A549 (cell line): ENCODE data around the gene RAD51B. TPM values are rescaled to one million over a fixed set of nuclear protein-coding genes. Genes with fewer than 3 reads are reported as not detected.

ENCODE experiments used
- ATAC-seq, 2 experiments: fragments of 200-7000 bp in 1 of 2; fragments of >200 bp in 1 of 2; cut with Nextera tagmentation in 1 of 2; cut with Tn5 transposase in 1 of 2; 3 replicates each; pipeline versions ENCODE4 v1.8.0 to v1.9.1; 2018 to 2020; ENCODE audit warnings: mild to moderate bottlenecking in 1 of 2, moderate library complexity in 1 of 2
- CTCF ChIA-PET: fragments of 300-600 bp; sonication (Branson Sonifier 250); formaldehyde crosslinking; extraction: SDS; loops from one replicate; lab custom pipeline; 2021; ENCODE audit warnings: antibody characterized with exemption, inconsistent platforms; lab: Yijun Ruan, JAX
- POLR2A ChIA-PET: fragments of 350-600 bp; formaldehyde crosslinking; extraction: SDS; loops from one replicate; lab custom pipeline; 2021; ENCODE audit warnings: antibody characterized with exemption, inconsistent platforms; lab: Yijun Ruan, JAX
- DNase-seq, 2 experiments: peaks; one replicate each; pipeline versions ENCODE4 v3.0.0 to v3.0.0-alpha.2; 2011 to 2016; ENCODE audit warnings: low read depth in 1 of 2, low spot score in 1 of 2
- FAIRE-seq: peaks from 2 replicates; lab custom pipeline; 2011; peaks lifted over from hg19 to GRCh38; lab: Jason Lieb, UNC
- H3K27ac ChIP-seq, 2 experiments: fragments of >200 bp; sonication (Bioruptor Twin); formaldehyde crosslinking; 3 replicates each; pipeline ENCODE4 v1.5.1; 2016 to 2017
- H3K4me1 ChIP-seq: fragments of >200 bp; sonication (Bioruptor Twin); formaldehyde crosslinking; 3 replicates; pipeline ENCODE4 v1.6.1; 2016
- H3K4me2 ChIP-seq: fragments of >200 bp; sonication (Bioruptor Twin); formaldehyde crosslinking; 3 replicates; pipeline ENCODE4 v1.6.1; 2016
- H3K4me3 ChIP-seq: fragments of >200 bp; sonication (Bioruptor Twin); formaldehyde crosslinking; 3 replicates; pipeline ENCODE4 v1.5.1; 2016
- H3K9me3 ChIP-seq: fragments of >200 bp; sonication (Bioruptor Twin); formaldehyde crosslinking; 3 replicates; pipeline ENCODE4 v1.6.1; 2016
- BHLHE40 ChIP-seq: IDR thresholded peaks from 2 replicates; pipeline ENCODE4 v1.6.1; 2012; ENCODE audit warnings: low read depth, low read length, inconsistent platforms
- CBX2 ChIP-seq: fragments of 200-600 bp; sonication (generic); IDR thresholded peaks from 2 replicates; pipeline ENCODE4 v1.6.1; 2016; ENCODE audit warnings: low read depth, mild to moderate bottlenecking, borderline replicate concordance
- CEBPB ChIP-seq, 2 experiments: fragments of >200 bp in 1 of 2; sonication (Bioruptor Twin) in 1 of 2; formaldehyde crosslinking in 1 of 2; IDR thresholded peaks; 2 replicates each; pipeline ENCODE4 v1.6.1; 2012 to 2016
- CHD2 ChIP-seq: fragments of 150-350 bp; IDR thresholded peaks from 2 replicates; pipeline ENCODE4 v1.6.1; 2014; ENCODE audit warnings: low read length; ENCODE audit not compliant: partially characterized antibody
- EHF ChIP-seq: fragments of 250-450 bp; sonication (Bioruptor Pico); IDR thresholded peaks from 2 replicates; pipeline ENCODE4 v1.5.0; 2020; ENCODE audit warnings: mild to moderate bottlenecking
- FOSB ChIP-seq: fragments of 250-450 bp; sonication (Bioruptor Pico); IDR thresholded peaks from 2 replicates; pipeline ENCODE4 v1.5.0; 2020; ENCODE audit warnings: mild to moderate bottlenecking, moderate library complexity
- FOSL2 ChIP-seq, 2 experiments: fragments of 450-650 bp in 1 of 2; fragments of >200 bp in 1 of 2; sonication (Bioruptor Twin) in 1 of 2; formaldehyde crosslinking; IDR thresholded peaks; 2 replicates each; pipeline versions ENCODE4 v1.5.0 to v1.6.1; 2016 to 2020; ENCODE audit warnings: mild to moderate bottlenecking in 1 of 2, moderate library complexity in 1 of 2
- HDAC2 ChIP-seq: fragments of 200-600 bp; sonication (generic); IDR thresholded peaks from 2 replicates; pipeline ENCODE4 v1.6.1; 2016
- HEYL ChIP-seq: fragments of 250-450 bp; sonication (Bioruptor Pico); IDR thresholded peaks from 2 replicates; pipeline ENCODE4 v1.8.0; 2021; ENCODE audit warnings: mild to moderate bottlenecking, moderate library complexity
- JUNB ChIP-seq: fragments of >200 bp; sonication (Bioruptor Twin); formaldehyde crosslinking; IDR thresholded peaks from 2 replicates; pipeline ENCODE4 v1.6.1; 2016
- MAFK ChIP-seq: fragments of 450-650 bp; IDR thresholded peaks from 2 replicates; pipeline ENCODE4 v1.6.1; 2014; ENCODE audit not compliant: partially characterized antibody
- NFE2L2 ChIP-seq: fragments of 150-350 bp; conservative IDR thresholded peaks from 2 replicates; pipeline ENCODE4 v1.6.1; 2014; ENCODE audit warnings: low read length
- PHF8 ChIP-seq: fragments of 200-600 bp; sonication (generic); IDR thresholded peaks from 2 replicates; pipeline ENCODE4 v1.6.1; 2016; ENCODE audit warnings: low read depth, mild to moderate bottlenecking, antibody characterized with exemption, moderate library complexity, borderline replicate concordance
- RARB ChIP-seq: fragments of 250-450 bp; sonication (Bioruptor Pico); IDR thresholded peaks from 2 replicates; pipeline ENCODE4 v1.8.0; 2021; ENCODE audit warnings: mild to moderate bottlenecking, moderate library complexity
- RNF2 ChIP-seq: fragments of 200-600 bp; sonication (generic); IDR thresholded peaks from 2 replicates; pipeline ENCODE4 v1.6.1; 2016; ENCODE audit warnings: low read depth, mild to moderate bottlenecking, antibody characterized with exemption, moderate library complexity, borderline replicate concordance
- TP53 ChIP-seq: fragments of 250-450 bp; sonication (Bioruptor Pico); IDR thresholded peaks from 2 replicates; pipeline ENCODE4 v1.5.0; 2021; ENCODE audit warnings: mild to moderate bottlenecking, moderate library complexity
- ZC3H11A ChIP-seq: fragments of 450-650 bp; IDR thresholded peaks from 2 replicates; pipeline ENCODE4 v1.6.1; 2014; ENCODE audit warnings: antibody characterized with exemption, mild to moderate bottlenecking
- ZSCAN20 ChIP-seq: fragments of 250-450 bp; sonication (Bioruptor Pico); IDR thresholded peaks from 2 replicates; pipeline ENCODE4 v1.8.0; 2022; ENCODE audit warnings: mild to moderate bottlenecking, moderate library complexity
- WGBS: methylation state at CpG from one replicate; pipeline ENCODE4 v1.1.6; 2017; ENCODE audit errors: missing lambda C conversion rate; 5-methylcytosine and 5-hydroxymethylcytosine counted together
- polyA plus RNA-seq, 4 experiments: library from polyadenylated mRNA; depleted of rRNA in 3 of 4; stranded (reverse); fragments of >200 nt; fragmentation: RNase III in 1 of 4; extraction: RNeasy Plus Mini Kit Qiagen cat#74134 plus additional on column Dnase treatment in 1 of 4; gene quantifications; 2 replicates in 3 of 4; 3 replicates in 1 of 4; pipeline ENCODE4 v1.2.3, GENCODE V29; 2011 to 2017
- TF ChIP-seq, protein P1 (sequence below): fragments of 250-450 bp; sonication (Bioruptor Pico); IDR thresholded peaks from 2 replicates; pipeline ENCODE4 v1.5.0; 2020; ENCODE audit warnings: low read depth, mild to moderate bottlenecking, moderate library complexity
- TF ChIP-seq, protein P2 (sequence below): IDR thresholded peaks from 2 replicates; pipeline ENCODE4 v1.6.1; 2012
- TF ChIP-seq, protein P3 (sequence below): fragments of 150-350 bp; IDR thresholded peaks from 2 replicates; pipeline ENCODE4 v1.6.1; 2014; ENCODE audit warnings: low read depth, mild to moderate bottlenecking, low read length
- TF ChIP-seq, protein P4 (sequence below): fragments of 200-600 bp; sonication (generic); IDR thresholded peaks from 2 replicates; pipeline ENCODE4 v1.6.1; 2016; ENCODE audit warnings: antibody characterized with exemption, mild to moderate bottlenecking, moderate library complexity
- TF ChIP-seq, protein P5 (sequence below): fragments of 450-650 bp; IDR thresholded peaks from 2 replicates; pipeline ENCODE4 v1.6.1; 2014; ENCODE audit warnings: antibody characterized with exemption

RAD51B gene
- polyA plus RNA-seq, 2 of the 4 experiments (the other 2 are of a cell fraction) = 7.2 to 10.8 TPM

DNA sequence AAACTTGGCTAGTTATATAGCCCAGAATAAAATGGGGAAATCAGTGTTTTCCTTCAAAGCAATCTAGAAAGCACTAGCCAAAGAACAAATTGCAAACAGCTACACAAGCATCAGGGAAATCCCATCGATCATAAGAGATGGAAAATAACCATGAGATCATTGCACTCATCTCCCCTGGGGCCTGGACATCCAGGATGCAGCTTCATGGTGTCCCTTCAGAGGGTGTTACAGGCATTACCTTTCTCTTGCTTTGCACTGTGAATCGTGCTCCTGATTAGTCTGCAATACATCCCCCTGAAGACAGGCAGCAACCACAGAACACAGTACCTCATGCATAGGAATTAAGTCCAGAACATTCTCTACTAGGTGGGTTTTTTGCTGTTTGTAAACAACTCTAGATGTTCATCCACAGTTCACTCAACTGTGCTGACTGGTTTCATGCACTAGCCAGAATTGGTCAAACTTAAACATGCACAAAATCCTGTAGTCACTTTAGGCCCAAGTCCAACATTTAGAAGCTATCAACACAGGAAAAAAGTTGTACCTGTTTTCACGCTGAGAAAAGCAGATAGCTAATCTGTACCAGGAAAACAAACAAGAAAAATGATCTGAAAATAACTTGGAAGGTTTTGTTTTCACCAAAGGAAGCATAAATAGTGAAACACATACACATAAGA lies 853.2 kb downstream of the RAD51B start:
- H3K27ac ChIP-seq = peak overlapping the region in 1 of 2 experiments; percentile 16; a peak in 1 of 6 replicates

DNA sequence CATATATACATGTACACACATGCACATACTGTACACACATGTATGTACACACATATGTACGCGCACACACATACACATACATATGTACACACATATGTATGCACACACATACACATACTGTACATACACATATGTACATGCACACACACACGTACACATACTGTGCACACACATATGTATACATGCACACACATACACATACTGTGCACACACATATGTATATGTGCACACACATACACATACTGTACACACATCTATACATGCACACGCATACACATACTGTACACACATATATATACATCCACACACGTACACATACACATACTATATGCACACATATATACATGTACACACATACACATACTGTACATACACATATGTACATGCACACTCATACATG lies 853.9 kb downstream of the RAD51B start:
- H3K4me1 ChIP-seq = peaks cover 17% of the 10 kb centered on the region
- no peak overlapping the region for H3K27ac ChIP-seq
- FAIRE-seq = no peak
- DNase-seq = no peak
- ChIA-PET CTCF (interaction anchor here (1.0 kb wide), 1 partner anchor 15 kb away, joined by 3 read pairs; no protein-coding TSS in a partner anchor), POLR2A (no interaction called here)
- no peak overlapping the region for H3K4me2 ChIP-seq
- WGBS = 67% methylated on average over 5 of the region's 5 CpGs
- no peak overlapping the region for H3K4me3 ChIP-seq
- no peak for ATAC-seq
- TF ChIP-seq CHD2 = no peak
- TF ChIP-seq RARB = no peak
- no peak for TF ChIP-seq HEYL (CRISPR knock-in tag)
- TF ChIP-seq PHF8 = no peak
- TF ChIP-seq EHF (CRISPR knock-in tag) = no peak
- TF ChIP-seq, protein P1, sequence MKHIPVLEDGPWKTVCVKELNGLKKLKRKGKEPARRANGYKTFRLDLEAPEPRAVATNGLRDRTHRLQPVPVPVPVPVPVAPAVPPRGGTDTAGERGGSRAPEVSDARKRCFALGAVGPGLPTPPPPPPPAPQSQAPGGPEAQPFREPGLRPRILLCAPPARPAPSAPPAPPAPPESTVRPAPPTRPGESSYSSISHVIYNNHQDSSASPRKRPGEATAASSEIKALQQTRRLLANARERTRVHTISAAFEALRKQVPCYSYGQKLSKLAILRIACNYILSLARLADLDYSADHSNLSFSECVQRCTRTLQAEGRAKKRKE (CRISPR knock-in tag) = no peak
- no peak for TF ChIP-seq JUNB
- TF ChIP-seq HDAC2 = no peak
- no peak for TF ChIP-seq BHLHE40
- TF ChIP-seq, protein P2, sequence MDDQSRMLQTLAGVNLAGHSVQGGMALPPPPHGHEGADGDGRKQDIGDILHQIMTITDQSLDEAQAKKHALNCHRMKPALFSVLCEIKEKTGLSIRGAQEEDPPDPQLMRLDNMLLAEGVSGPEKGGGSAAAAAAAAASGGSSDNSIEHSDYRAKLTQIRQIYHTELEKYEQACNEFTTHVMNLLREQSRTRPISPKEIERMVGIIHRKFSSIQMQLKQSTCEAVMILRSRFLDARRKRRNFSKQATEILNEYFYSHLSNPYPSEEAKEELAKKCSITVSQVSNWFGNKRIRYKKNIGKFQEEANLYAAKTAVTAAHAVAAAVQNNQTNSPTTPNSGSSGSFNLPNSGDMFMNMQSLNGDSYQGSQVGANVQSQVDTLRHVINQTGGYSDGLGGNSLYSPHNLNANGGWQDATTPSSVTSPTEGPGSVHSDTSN = no peak
- no peak for TF ChIP-seq FOSB (CRISPR knock-in tag)
- no peak for TF ChIP-seq ZSCAN20 (CRISPR knock-in tag)
- no peak for TF ChIP-seq MAFK
- H3K9me3 ChIP-seq = no peaks in the 10 kb centered on the region

More for the DNA sequence above, 853.2 kb downstream of the RAD51B start:
- H3K4me2 ChIP-seq = no peak overlapping the region
- WGBS = 54% methylated on average over 3 of the region's 3 CpGs
- TF ChIP-seq, protein P3, sequence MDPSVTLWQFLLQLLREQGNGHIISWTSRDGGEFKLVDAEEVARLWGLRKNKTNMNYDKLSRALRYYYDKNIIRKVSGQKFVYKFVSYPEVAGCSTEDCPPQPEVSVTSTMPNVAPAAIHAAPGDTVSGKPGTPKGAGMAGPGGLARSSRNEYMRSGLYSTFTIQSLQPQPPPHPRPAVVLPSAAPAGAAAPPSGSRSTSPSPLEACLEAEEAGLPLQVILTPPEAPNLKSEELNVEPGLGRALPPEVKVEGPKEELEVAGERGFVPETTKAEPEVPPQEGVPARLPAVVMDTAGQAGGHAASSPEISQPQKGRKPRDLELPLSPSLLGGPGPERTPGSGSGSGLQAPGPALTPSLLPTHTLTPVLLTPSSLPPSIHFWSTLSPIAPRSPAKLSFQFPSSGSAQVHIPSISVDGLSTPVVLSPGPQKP = no peak
- TF ChIP-seq, all 56 proteins: peak for 0
- DNase-seq = no peak
- no peak for ATAC-seq
- Histone ChIP-seq H3K9me3 (no peaks in the 10 kb centered on the region), H3K4me1 (peaks cover 17% of the 10 kb centered on the region), H3K4me3 (no peak overlapping the region)
- ChIA-PET CTCF (interaction anchor here (0.6 to 1.0 kb wide), 2 partner anchors 16 to 134 kb away, joined by 3 read pairs; no protein-coding TSS in a partner anchor), POLR2A (interaction anchor here (0.6 kb wide), 1 partner anchor 120 kb away, joined by 3 read pairs; the partner anchor contains the start of gene ZFP36L1)
- no peak for FAIRE-seq

DNA sequence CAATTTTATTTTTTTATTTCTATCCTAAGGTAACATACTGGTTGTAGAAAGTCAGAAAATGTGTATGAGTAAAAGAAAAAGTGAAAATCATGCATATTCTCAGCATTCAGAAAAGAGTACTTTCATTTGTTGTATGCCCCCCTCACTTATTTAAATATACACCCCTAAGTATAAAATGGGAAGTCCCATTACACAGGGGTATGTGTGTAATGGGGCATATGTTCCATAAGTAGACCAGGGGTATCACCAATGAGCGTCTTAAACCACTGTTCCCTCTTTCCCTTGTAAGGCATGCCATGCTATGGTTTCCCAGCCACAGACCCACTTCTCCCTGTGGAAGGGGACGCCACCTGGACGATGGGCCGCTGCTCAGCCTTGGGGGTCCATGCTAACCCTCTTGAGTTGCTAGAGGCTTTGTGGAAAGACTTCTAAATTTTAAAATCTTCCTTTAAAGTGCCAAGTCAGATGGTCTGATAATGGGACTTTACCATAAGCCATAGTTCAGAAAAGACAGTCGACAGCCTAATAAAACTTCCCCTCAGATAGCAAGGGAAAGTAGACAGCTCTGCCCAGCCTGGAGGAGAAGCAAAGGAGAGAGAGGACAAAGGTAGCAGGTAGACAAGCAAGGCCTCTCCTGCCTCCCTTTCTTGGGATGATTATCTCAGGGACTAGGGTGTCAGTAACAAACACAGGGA lies 855.1 kb downstream of the RAD51B start:
- POLR2A ChIA-PET = no interaction called here
- ATAC-seq = no peak

More for the DNA sequence above, 855.1 kb downstream of the RAD51B start:
- H3K4me2 ChIP-seq = no peak overlapping the region; the same call in 2 of the 3 replicates
- no peaks in the 10 kb centered on the region for H3K9me3 ChIP-seq
- WGBS = 87% methylated on average over 5 of the region's 5 CpGs
- CTCF ChIA-PET = interaction anchor here (0.7 kb wide), 1 partner anchor 19 kb away, joined by 3 read pairs; no protein-coding TSS in a partner anchor
- TF ChIP-seq FOSL2 (IDR thresholded peaks at IDR 0.05) (no peak), FOSL2 (CRISPR knock-in tag; IDR thresholded peaks at IDR 0.05) (no peak), NFE2L2 (no peak), RARB (no peak), CEBPB (IDR thresholded peaks at IDR 0.05) (no peak), FOSB (CRISPR knock-in tag) (no peak), CBX2 (no peak), RNF2 (no peak), HEYL (CRISPR knock-in tag) (no peak), ZC3H11A (no peak), TP53 (CRISPR knock-in tag) (no peak)
- TF ChIP-seq, protein P4, sequence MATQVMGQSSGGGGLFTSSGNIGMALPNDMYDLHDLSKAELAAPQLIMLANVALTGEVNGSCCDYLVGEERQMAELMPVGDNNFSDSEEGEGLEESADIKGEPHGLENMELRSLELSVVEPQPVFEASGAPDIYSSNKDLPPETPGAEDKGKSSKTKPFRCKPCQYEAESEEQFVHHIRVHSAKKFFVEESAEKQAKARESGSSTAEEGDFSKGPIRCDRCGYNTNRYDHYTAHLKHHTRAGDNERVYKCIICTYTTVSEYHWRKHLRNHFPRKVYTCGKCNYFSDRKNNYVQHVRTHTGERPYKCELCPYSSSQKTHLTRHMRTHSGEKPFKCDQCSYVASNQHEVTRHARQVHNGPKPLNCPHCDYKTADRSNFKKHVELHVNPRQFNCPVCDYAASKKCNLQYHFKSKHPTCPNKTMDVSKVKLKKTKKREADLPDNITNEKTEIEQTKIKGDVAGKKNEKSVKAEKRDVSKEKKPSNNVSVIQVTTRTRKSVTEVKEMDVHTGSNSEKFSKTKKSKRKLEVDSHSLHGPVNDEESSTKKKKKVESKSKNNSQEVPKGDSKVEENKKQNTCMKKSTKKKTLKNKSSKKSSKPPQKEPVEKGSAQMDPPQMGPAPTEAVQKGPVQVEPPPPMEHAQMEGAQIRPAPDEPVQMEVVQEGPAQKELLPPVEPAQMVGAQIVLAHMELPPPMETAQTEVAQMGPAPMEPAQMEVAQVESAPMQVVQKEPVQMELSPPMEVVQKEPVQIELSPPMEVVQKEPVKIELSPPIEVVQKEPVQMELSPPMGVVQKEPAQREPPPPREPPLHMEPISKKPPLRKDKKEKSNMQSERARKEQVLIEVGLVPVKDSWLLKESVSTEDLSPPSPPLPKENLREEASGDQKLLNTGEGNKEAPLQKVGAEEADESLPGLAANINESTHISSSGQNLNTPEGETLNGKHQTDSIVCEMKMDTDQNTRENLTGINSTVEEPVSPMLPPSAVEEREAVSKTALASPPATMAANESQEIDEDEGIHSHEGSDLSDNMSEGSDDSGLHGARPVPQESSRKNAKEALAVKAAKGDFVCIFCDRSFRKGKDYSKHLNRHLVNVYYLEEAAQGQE = no peak
- TF ChIP-seq, protein P5, sequence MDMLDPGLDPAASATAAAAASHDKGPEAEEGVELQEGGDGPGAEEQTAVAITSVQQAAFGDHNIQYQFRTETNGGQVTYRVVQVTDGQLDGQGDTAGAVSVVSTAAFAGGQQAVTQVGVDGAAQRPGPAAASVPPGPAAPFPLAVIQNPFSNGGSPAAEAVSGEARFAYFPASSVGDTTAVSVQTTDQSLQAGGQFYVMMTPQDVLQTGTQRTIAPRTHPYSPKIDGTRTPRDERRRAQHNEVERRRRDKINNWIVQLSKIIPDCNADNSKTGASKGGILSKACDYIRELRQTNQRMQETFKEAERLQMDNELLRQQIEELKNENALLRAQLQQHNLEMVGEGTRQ = no peak
- H3K27ac ChIP-seq = peak overlapping the region; percentile 31 to 76; a peak in 5 of 6 replicates
- peaks cover 19% of the 10 kb centered on the region for H3K4me1 ChIP-seq
- DNase-seq (no peak), FAIRE-seq (no peak)
- no peak overlapping the region for H3K4me3 ChIP-seq
